Gastrocnemius medialis (tissue), 4 donors: ENCODE data around the gene ENTR1. TPM values are rescaled to one million over a fixed set of nuclear protein-coding genes. Genes with fewer than 3 reads are reported as not detected.

ENCODE experiments used
- ATAC-seq, 2 donors: fragments of 150-250 bp; one replicate each; pipeline ENCODE4 v1.9.1; 2016
- DNase-seq, 2 donors: peaks; one replicate each; pipeline ENCODE4 v3.0.0-alpha.2; 2019
- H3K27ac ChIP-seq, 4 donors: fragments of 200-600 bp; sonication (generic); 1 replicate in 1 of 4; 2 replicates in 3 of 4; pipeline ENCODE4 v1.5.1; 2016 to 2018; ENCODE audit warnings: mild to moderate bottlenecking in 2 of 4, moderate library complexity in 1 of 4
- H3K27me3 ChIP-seq, 3 donors: fragments of 200-600 bp; sonication (generic) in 2 of 3; 1 replicate in 1 of 3; 2 replicates in 2 of 3; pipeline versions ENCODE4 v1.5.1 to v1.6.0; 2016 to 2019; ENCODE audit warnings: mild to moderate bottlenecking in 1 of 3, moderate library complexity in 1 of 3
- H3K36me3 ChIP-seq, 2 donors: fragments of 200-600 bp; sonication (generic) in 1 of 2; one replicate each; pipeline ENCODE4 v1.5.1; 2017 to 2018
- H3K4me1 ChIP-seq, 2 donors: fragments of 200-600 bp; sonication (generic) in 1 of 2; one replicate each; pipeline ENCODE4 v1.5.1; 2016 to 2017; ENCODE audit warnings: mild to moderate bottlenecking in 2 of 2
- H3K4me3 ChIP-seq, 4 donors: fragments of 200-600 bp; sonication (generic) in 3 of 4; 1 replicate in 1 of 4; 2 replicates in 3 of 4; pipeline ENCODE4 v1.5.1; 2016 to 2019; ENCODE audit warnings: mild to moderate bottlenecking in 2 of 4
- H3K9me3 ChIP-seq, 3 donors: fragments of 200-600 bp; sonication (generic) in 2 of 3; 1 replicate in 1 of 3; 2 replicates in 2 of 3; pipeline ENCODE4 v1.5.1; 2016 to 2019
- POLR2A ChIP-seq, 2 donors: fragments of 450-650 bp; IDR thresholded peaks; one replicate each; pipeline ENCODE4 v1.6.1; 2017; ENCODE audit warnings: antibody characterized with exemption in 2 of 2, mild to moderate bottlenecking in 2 of 2, moderate library complexity in 2 of 2
- in situ Hi-C, 4 donors: fragments of 200-750 bp; cut with MboI; loops; one replicate each; pipeline versions ENCODE4 v1.15.0 to v1.8.0; 2017; ENCODE audit warnings: low sequenced_read_pairs in 4 of 4
- intact Hi-C: fragments of 100-400 bp; cut with DNase I; formaldehyde crosslinking; loops from one replicate; pipeline ENCODE4 v1.15.1; 2023; ENCODE audit warnings: low total_unique reads
- total RNA-seq, 4 donors: library from RNA; depleted of rRNA; stranded (reverse); fragments of >200 nt; gene quantifications; one replicate each; pipeline versions ENCODE4 v1.1.0 to v1.2.3, GENCODE V29; 2016
- TF ChIP-seq, protein P1 (sequence below), 5 experiments: fragments of 450-650 bp in 3 of 5; fragments of 200-600 bp in 2 of 5; sonication (generic) in 2 of 5; IDR thresholded peaks in 4 of 5; conservative IDR thresholded peaks in 1 of 5; 1 replicate in 4 of 5; 2 replicates in 1 of 5; pipeline ENCODE4 v1.5.1; 2016 to 2019; ENCODE audit warnings: antibody characterized with exemption in 5 of 5, mild to moderate bottlenecking in 3 of 5, moderate library complexity in 3 of 5

The ENTR1 gene
- total RNA-seq, 4 donors from 2014 or later = 23.2 to 43.5 (median 36.5) TPM

DNA sequence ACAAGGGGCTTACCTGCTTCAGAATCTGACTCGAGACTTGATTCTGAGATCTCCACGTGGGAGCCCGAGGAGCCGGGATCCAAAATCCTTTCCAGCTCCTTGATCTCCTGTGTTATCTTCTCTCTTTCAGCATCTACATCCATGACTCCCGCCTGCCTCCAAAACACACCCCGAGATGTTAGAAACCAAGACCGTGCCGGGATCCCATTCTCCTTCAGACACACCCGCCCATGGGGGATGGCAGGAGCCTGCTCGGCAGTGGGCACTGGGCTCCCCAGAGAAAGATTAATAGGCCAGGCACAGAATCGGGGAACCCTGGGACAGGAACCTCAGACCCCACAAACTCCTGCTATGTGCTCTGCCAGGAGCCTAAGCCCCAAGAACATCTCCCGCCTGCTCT, 12.1 kb downstream of the ENTR1 start:
- Histone ChIP-seq H3K27ac (no peak overlapping the region), H3K4me3 (peak overlapping the region in 1 of 4 donors; percentile 93), H3K9me3 (no peaks in the 10 kb centered on the region), H3K4me1 (peaks cover 14 to 18% of the 10 kb centered on the region in 2 donors), H3K27me3 (no peaks in the 10 kb centered on the region), H3K36me3 (peaks cover 0 to 40% of the 10 kb centered on the region in 2 donors)
- in situ Hi-C loops (no loop called here), intact Hi-C loops (no loop called here)
- DNase-seq (no peak), ATAC-seq (no peak)
- TF ChIP-seq, protein P1, sequence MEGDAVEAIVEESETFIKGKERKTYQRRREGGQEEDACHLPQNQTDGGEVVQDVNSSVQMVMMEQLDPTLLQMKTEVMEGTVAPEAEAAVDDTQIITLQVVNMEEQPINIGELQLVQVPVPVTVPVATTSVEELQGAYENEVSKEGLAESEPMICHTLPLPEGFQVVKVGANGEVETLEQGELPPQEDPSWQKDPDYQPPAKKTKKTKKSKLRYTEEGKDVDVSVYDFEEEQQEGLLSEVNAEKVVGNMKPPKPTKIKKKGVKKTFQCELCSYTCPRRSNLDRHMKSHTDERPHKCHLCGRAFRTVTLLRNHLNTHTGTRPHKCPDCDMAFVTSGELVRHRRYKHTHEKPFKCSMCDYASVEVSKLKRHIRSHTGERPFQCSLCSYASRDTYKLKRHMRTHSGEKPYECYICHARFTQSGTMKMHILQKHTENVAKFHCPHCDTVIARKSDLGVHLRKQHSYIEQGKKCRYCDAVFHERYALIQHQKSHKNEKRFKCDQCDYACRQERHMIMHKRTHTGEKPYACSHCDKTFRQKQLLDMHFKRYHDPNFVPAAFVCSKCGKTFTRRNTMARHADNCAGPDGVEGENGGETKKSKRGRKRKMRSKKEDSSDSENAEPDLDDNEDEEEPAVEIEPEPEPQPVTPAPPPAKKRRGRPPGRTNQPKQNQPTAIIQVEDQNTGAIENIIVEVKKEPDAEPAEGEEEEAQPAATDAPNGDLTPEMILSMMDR (IDR thresholded peaks at IDR 0.05 in 4 of 5, conservative IDR thresholded peaks at IDR 0.05 in 1 of 5) = no peak
- TF ChIP-seq POLR2A (IDR thresholded peaks at IDR 0.05) = no peak

DNA sequence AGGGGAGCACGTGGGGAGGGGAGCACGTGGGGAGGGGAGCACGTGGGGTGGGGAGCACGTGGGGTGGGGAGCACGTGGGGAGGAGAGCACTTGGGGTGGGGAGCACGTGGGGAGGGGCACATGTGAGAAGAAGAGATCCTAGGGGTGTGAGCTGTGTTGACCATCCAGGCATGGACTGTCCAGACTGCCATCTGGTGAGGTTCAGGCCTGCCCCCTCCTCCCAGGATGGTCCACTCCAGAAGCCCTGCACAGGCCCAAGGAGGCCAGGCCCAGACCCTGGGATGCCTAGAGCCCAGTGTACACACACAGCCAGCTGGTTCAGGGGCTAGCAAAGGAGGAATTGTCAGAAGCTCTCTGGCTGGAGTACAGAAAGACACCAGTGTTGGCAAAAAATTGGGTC, 12.8 kb downstream of the ENTR1 start:
- Histone ChIP-seq H3K4me1 (peaks cover 14 to 18% of the 10 kb centered on the region in 2 donors), H3K27ac (no peak overlapping the region), H3K36me3 (peaks cover 0 to 43% of the 10 kb centered on the region in 2 donors), H3K27me3 (no peaks in the 10 kb centered on the region), H3K4me3 (no peak overlapping the region), H3K9me3 (no peaks in the 10 kb centered on the region)
- ATAC-seq = no peak
- no peak for DNase-seq
- in situ Hi-C loops (no loop called here), intact Hi-C loops (no loop called here)
- TF ChIP-seq, protein P1 (IDR thresholded peaks at IDR 0.05 in 4 of 5, conservative IDR thresholded peaks at IDR 0.05 in 1 of 5) = no peak
- TF ChIP-seq POLR2A (IDR thresholded peaks at IDR 0.05) = no peak

DNA sequence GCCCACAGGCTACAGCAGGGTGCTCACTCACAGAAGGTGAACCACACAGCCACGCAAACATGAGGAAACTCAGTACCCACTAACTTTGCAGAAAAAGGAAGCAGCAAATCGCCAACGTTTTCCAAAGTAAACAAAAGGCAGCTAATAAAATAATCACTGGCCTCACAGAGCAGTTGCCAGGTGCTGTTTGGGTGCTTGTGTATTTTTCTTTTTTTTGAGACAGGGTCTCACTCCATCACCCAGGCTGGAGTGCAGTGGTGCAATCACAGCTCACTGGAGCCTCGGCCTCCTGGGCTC, 14.2 kb downstream of the ENTR1 start:
- no peaks in the 10 kb centered on the region for H3K9me3 ChIP-seq
- no peak overlapping the region for H3K27ac ChIP-seq
- no peak overlapping the region for H3K4me3 ChIP-seq
- peaks cover 14 to 18% of the 10 kb centered on the region in 2 donors for H3K4me1 ChIP-seq
- no peak for DNase-seq
- H3K36me3 ChIP-seq = peaks cover 0 to 57% of the 10 kb centered on the region in 2 donors
- intact Hi-C loops (no loop called here), in situ Hi-C loops (no loop called here)
- no peak for ATAC-seq
- no peak for TF ChIP-seq POLR2A (IDR thresholded peaks at IDR 0.05)
- TF ChIP-seq, protein P1 (IDR thresholded peaks at IDR 0.05 in 4 of 5, conservative IDR thresholded peaks at IDR 0.05 in 1 of 5) = no peak
- H3K27me3 ChIP-seq = no peaks in the 10 kb centered on the region

DNA sequence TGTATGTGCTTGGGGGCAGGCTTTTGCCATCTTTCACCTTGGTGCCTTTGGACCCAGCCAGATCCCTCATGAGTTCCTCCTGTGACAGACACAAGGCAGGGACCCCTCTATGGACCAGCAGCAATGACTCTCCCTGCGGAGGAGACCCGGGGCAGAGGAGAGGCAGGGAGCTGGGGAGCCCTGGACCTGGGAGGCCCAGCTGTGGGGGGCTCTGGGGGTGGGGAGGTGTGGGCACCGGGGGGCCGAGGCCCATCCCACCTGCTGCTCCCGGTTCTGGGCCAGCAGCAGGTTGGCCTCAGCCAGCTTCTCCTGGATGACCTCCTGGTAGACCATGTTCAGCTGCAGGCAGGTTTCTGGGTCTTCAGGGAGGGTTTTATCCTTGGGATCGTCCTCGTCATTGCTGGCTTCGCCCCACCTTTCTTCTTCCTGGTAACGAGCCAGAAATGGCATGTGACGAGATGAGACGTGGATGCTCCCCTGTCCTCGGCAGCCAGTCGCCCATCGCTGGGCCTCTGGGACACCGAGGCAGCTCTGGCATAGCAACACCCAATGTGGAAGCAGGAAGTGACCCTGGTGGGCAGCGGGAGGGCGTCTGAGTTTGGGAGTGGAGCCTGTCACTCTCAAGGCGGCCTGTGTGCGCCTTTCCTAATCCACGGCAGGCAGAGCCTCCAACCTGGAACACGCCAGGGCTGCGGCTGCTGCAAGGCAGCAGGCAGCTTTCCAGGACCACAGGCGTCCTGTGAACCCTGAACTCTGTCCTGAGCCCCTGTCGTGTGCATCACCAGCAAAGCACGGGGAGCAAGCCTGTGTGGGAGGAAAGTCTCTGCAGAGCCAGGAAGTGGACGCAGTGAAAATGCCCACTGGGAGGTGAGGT, 14.8 kb downstream of the ENTR1 start:
- H3K4me3 ChIP-seq = no peak overlapping the region
- no peaks in the 10 kb centered on the region for H3K27me3 ChIP-seq
- peaks cover 12 to 15% of the 10 kb centered on the region in 2 donors for H3K4me1 ChIP-seq
- in situ Hi-C loops = no loop called here
- H3K36me3 ChIP-seq = peaks cover 0 to 57% of the 10 kb centered on the region in 2 donors
- intact Hi-C loops = no loop called here
- no peak overlapping the region for H3K27ac ChIP-seq
- TF ChIP-seq POLR2A (IDR thresholded peaks at IDR 0.05) = no peak
- TF ChIP-seq, protein P1 (IDR thresholded peaks at IDR 0.05 in 4 of 5, conservative IDR thresholded peaks at IDR 0.05 in 1 of 5) = no peak
- DNase-seq = no peak
- no peak for ATAC-seq
- H3K9me3 ChIP-seq = no peaks in the 10 kb centered on the region
